ENCODE measurements around the gene GALC. TPM values are rescaled to one million over a fixed set of nuclear protein-coding genes. Genes with fewer than 3 reads are reported as not detected.

Gene GALC
- total RNA-seq, 1 experiment from 2014 or later, result 19.9 TPM

- Mint-ChIP-seq H3K27ac (ENCODE audit: unreplicated experiment) (no peak overlapping the region), H3K27me3 (ENCODE audit: insufficient read depth, unreplicated experiment) (peaks cover 11% of the 10 kb centered on the region), H3K4me3 (ENCODE audit: unreplicated experiment) (no peak overlapping the region), H3K9me3 (ENCODE audit: unreplicated experiment) (no peaks in the 10 kb centered on the region), H3K36me3 (ENCODE audit: insufficient read depth, unreplicated experiment) (no peaks in the 10 kb centered on the region), H3K4me1 (ENCODE audit: low read depth, unreplicated experiment) (no peaks in the 10 kb centered on the region)
- Histone ChIP-seq H3K9me3 (no peaks in the 10 kb centered on the region), H3K4me1 (no peaks in the 10 kb centered on the region), H3K36me3 (ENCODE audit: control insufficient read depth, insufficient read depth, low read length) (no peaks in the 10 kb centered on the region), H3K4me3 (ENCODE audit: low read depth, low read length) (no peak overlapping the region), H3K27me3 (replicated peaks; ENCODE audit: control insufficient read depth, insufficient read depth, low read length) (no peaks in the 10 kb centered on the region)
- no peak for DNase-seq
- ChIA-PET CTCF (no interaction called here), POLR2A (no interaction called here)
- no TSS peak for BruUV-seq (replicated peaks)
- no peak for TF ChIP-seq CTCF (IDR thresholded peaks at IDR 0.05; ENCODE audit: insufficient read depth in 1 of 2, low read depth in 1 of 2, low read length in 1 of 2, severe bottlenecking in 1 of 2, unreplicated experiment in 1 of 2)
- intact Hi-C loops (cut with micrococcal nuclease; ENCODE audit: unreplicated experiment), result no loop called here
Measured at GRCh38 chr14:88003425-88003824, 10.4 kb upstream of the GALC start.

GRCh38 chr14:88002421-88003075, 9.6 kb upstream of the GALC start:
- H3K36me3 Mint-ChIP-seq (ENCODE audit: insufficient read depth, unreplicated experiment), result no peaks in the 10 kb centered on the region
- intact Hi-C loops (cut with micrococcal nuclease; ENCODE audit: unreplicated experiment), result no loop called here
- no peaks in the 10 kb centered on the region for H3K36me3 ChIP-seq (ENCODE audit: control insufficient read depth, insufficient read depth, low read length)
- BruUV-seq (replicated peaks), result no TSS peak
- no peaks in the 10 kb centered on the region for H3K9me3 ChIP-seq
- H3K9me3 Mint-ChIP-seq (ENCODE audit: unreplicated experiment), result no peaks in the 10 kb centered on the region
- ChIA-PET CTCF (no interaction called here), POLR2A (no interaction called here)
- no peak for TF ChIP-seq CTCF (IDR thresholded peaks at IDR 0.05; ENCODE audit: insufficient read depth in 1 of 2, low read depth in 1 of 2, low read length in 1 of 2, severe bottlenecking in 1 of 2, unreplicated experiment in 1 of 2)
- H3K4me1 Mint-ChIP-seq (ENCODE audit: low read depth, unreplicated experiment), result no peaks in the 10 kb centered on the region
- no peak for DNase-seq
- H3K27ac Mint-ChIP-seq (ENCODE audit: unreplicated experiment), result no peak overlapping the region
- no peak overlapping the region for H3K4me3 Mint-ChIP-seq (ENCODE audit: unreplicated experiment)
- H3K4me3 ChIP-seq (ENCODE audit: low read depth, low read length), result no peak overlapping the region
- no peaks in the 10 kb centered on the region for H3K27me3 ChIP-seq (replicated peaks; ENCODE audit: control insufficient read depth, insufficient read depth, low read length)
- H3K4me1 ChIP-seq, result no peaks in the 10 kb centered on the region
- H3K27me3 Mint-ChIP-seq (ENCODE audit: insufficient read depth, unreplicated experiment), result peaks cover 11% of the 10 kb centered on the region

- no peak overlapping the region for H3K4me3 Mint-ChIP-seq (ENCODE audit: unreplicated experiment)
- no peaks in the 10 kb centered on the region for H3K36me3 Mint-ChIP-seq (ENCODE audit: insufficient read depth, unreplicated experiment)
- Histone ChIP-seq H3K4me3 (ENCODE audit: low read depth, low read length) (no peak overlapping the region), H3K4me1 (peaks cover 17% of the 10 kb centered on the region), H3K9me3 (no peaks in the 10 kb centered on the region), H3K27me3 (replicated peaks; ENCODE audit: control insufficient read depth, insufficient read depth, low read length) (no peaks in the 10 kb centered on the region), H3K36me3 (ENCODE audit: control insufficient read depth, insufficient read depth, low read length) (no peaks in the 10 kb centered on the region)
- H3K27me3 Mint-ChIP-seq (ENCODE audit: insufficient read depth, unreplicated experiment), result peaks cover 5% of the 10 kb centered on the region
- TF ChIP-seq CTCF (IDR thresholded peaks at IDR 0.05; ENCODE audit: insufficient read depth in 1 of 2, low read depth in 1 of 2, low read length in 1 of 2, severe bottlenecking in 1 of 2, unreplicated experiment in 1 of 2), result no peak
- no TSS peak for BruUV-seq (replicated peaks)
- DNase-seq, result no peak
- peaks cover 13% of the 10 kb centered on the region for H3K4me1 Mint-ChIP-seq (ENCODE audit: low read depth, unreplicated experiment)
- H3K27ac Mint-ChIP-seq (ENCODE audit: unreplicated experiment), result no peak overlapping the region
- no peaks in the 10 kb centered on the region for H3K9me3 Mint-ChIP-seq (ENCODE audit: unreplicated experiment)
- POLR2A ChIA-PET, result no interaction called here
- CTCF ChIA-PET, result no interaction called here
- intact Hi-C loops (cut with micrococcal nuclease; ENCODE audit: unreplicated experiment), result no loop called here
Measured at GRCh38 chr14:87999277-87999676, 6.3 kb upstream of the GALC start.

Data from Caco-2 (cell line).